Endothelial cell of hepatic sinusoid (primary cell): Measurements from ENCODE around the gene FANCD2.
"Not testable (repeated sequence)": the region's sequence is repeated elsewhere in the genome, so short reads cannot be mapped to it uniquely, and the experiment has no call there.

ENCODE experiments used
- in situ Hi-C: cut with HindIII; loops from 2 replicates; pipeline ENCODE4 v1.10.0; 2017; ENCODE audit warnings: low sequenced_read_pairs

FANCD2 gene

GRCh38 chr3:10026084-10026890, at the start of gene FANCD2:
TSS of gene FANCD2 (plus strand) at chr3:10026437. CDS start at chr3:10028658, 2,221 bp downstream.
- in situ Hi-C loops, result no loop called here

- in situ Hi-C loops, result no loop called here
Observed at GRCh38 chr3:9976721-9977709, 49.2 kb upstream of the FANCD2 start.

- in situ Hi-C loops, result no loop called here
Observed at GRCh38 chr3:9978710-9979305, 47.4 kb upstream of the FANCD2 start.

GRCh38 chr3:9980251-9980650, 46.0 kb upstream of the FANCD2 start:
- in situ Hi-C loops, result no loop called here

GRCh38 chr3:9986230-9986725, 40.0 kb upstream of the FANCD2 start:
- in situ Hi-C loops, result no loop called here

GRCh38 chr3:9994086-9994844, 32.0 kb upstream of the FANCD2 start:
- in situ Hi-C loops, result no loop called here

- in situ Hi-C loops, result no loop called here
Observed at GRCh38 chr3:10000686-10001085, 25.6 kb upstream of the FANCD2 start.

GRCh38 chr3:10002951-10003350, 23.3 kb upstream of the FANCD2 start:
- in situ Hi-C loops, result no loop called here

GRCh38 chr3:10004506-10004905, 21.7 kb upstream of the FANCD2 start:
- in situ Hi-C loops, result no loop called here

- in situ Hi-C loops, result no loop called here
Observed at GRCh38 chr3:10004960-10005564, 21.2 kb upstream of the FANCD2 start.

GRCh38 chr3:10006048-10006761, 20.0 kb upstream of the FANCD2 start:
- in situ Hi-C loops, result no loop called here

- in situ Hi-C loops, result no loop called here
Observed at GRCh38 chr3:10006762-10007090, 19.5 kb upstream of the FANCD2 start.

GRCh38 chr3:10007126-10007782, 19.0 kb upstream of the FANCD2 start:
- in situ Hi-C loops, result no loop called here

- in situ Hi-C loops, result not testable (repeated sequence)
Observed at GRCh38 chr3:10008216-10008587, 18.0 kb upstream of the FANCD2 start.

GRCh38 chr3:10008588-10009344, 17.5 kb upstream of the FANCD2 start:
- in situ Hi-C loops, result no loop called here

- in situ Hi-C loops, result no loop called here
Observed at GRCh38 chr3:10010421-10010877, 15.8 kb upstream of the FANCD2 start.

- in situ Hi-C loops, result no loop called here
Observed at GRCh38 chr3:10010878-10011465, 15.3 kb upstream of the FANCD2 start.

GRCh38 chr3:10011631-10012030, 14.6 kb upstream of the FANCD2 start:
- in situ Hi-C loops, result no loop called here
